Astrocyte (in vitro differentiated cells and primary cell): ENCODE data around the gene GALNT2. TPM values are rescaled to one million over a fixed set of nuclear protein-coding genes. Genes with fewer than 3 reads are reported as not detected.
A peak's percentile ranks its signal among the peaks of the same experiment; 100 is the strongest.

Source experiments
- DNase-seq: peaks from one replicate; pipeline ENCODE4 v3.0.0-alpha.2; 2010; ENCODE audit warnings: low read depth
- FAIRE-seq: peaks from 2 replicates; lab custom pipeline; 2011; peaks lifted over from hg19 to GRCh38; lab: Jason Lieb, UNC
- H2AFZ ChIP-seq: 2 replicates; pipeline ENCODE4 v1.6.0; 2012; ENCODE audit warnings: low read depth, low read length, inconsistent platforms
- H3K27ac ChIP-seq: 2 replicates; pipeline ENCODE4 v1.5.1; 2011; ENCODE audit warnings: low read depth, low read length, inconsistent platforms
- H3K27me3 ChIP-seq: 2 replicates; pipeline ENCODE4 v1.6.0; 2011; ENCODE audit warnings: low read length, inconsistent platforms; ENCODE audit not compliant: insufficient read depth
- H3K36me3 ChIP-seq: 2 replicates; pipeline ENCODE4 v1.5.1; 2011; ENCODE audit warnings: low read length, inconsistent platforms; ENCODE audit not compliant: insufficient read depth
- H3K4me1 ChIP-seq: 2 replicates; pipeline ENCODE4 v1.5.1; 2011; ENCODE audit warnings: low read length, inconsistent platforms; ENCODE audit not compliant: insufficient read depth
- H3K4me2 ChIP-seq: 2 replicates; pipeline ENCODE4 v1.6.0; 2012; ENCODE audit warnings: low read length, inconsistent platforms
- H3K4me3 ChIP-seq: 2 replicates; pipeline ENCODE4 v1.5.1; 2011; ENCODE audit warnings: low read depth, mild to moderate bottlenecking, low read length, inconsistent platforms; ENCODE audit not compliant: insufficient read depth
- H3K79me2 ChIP-seq: 2 replicates; pipeline ENCODE4 v1.6.0; 2012; ENCODE audit warnings: mild to moderate bottlenecking, low read length, inconsistent platforms; ENCODE audit not compliant: insufficient read depth
- H3K9ac ChIP-seq: 2 replicates; pipeline ENCODE4 v1.6.0; 2012; ENCODE audit warnings: mild to moderate bottlenecking, low read length, inconsistent platforms
- H3K9me3 ChIP-seq: 2 replicates; pipeline ENCODE4 v1.5.1; 2012; ENCODE audit warnings: low read depth, mild to moderate bottlenecking, low read length, inconsistent platforms; ENCODE audit not compliant: insufficient read depth
- H4K20me1 ChIP-seq: 2 replicates; pipeline ENCODE4 v1.6.0; 2012; ENCODE audit warnings: low read length, inconsistent platforms; ENCODE audit not compliant: insufficient read depth
- H3K27ac Mint-ChIP-seq: one replicate; pipeline ENCODE4 v1.8.0; 2021; ENCODE audit warnings: mild to moderate bottlenecking, mixed read lengths; ENCODE audit not compliant: unreplicated experiment
- H3K27me3 Mint-ChIP-seq: one replicate; pipeline ENCODE4 v1.8.0; 2021; ENCODE audit warnings: low read depth, mixed read lengths; ENCODE audit not compliant: unreplicated experiment
- H3K36me3 Mint-ChIP-seq: one replicate; pipeline ENCODE4 v1.8.0; 2021; ENCODE audit warnings: low read depth, mixed read lengths; ENCODE audit not compliant: unreplicated experiment
- H3K4me1 Mint-ChIP-seq: one replicate; pipeline ENCODE4 v1.8.0; 2021; ENCODE audit warnings: low read depth, mixed read lengths; ENCODE audit not compliant: unreplicated experiment
- H3K4me3 Mint-ChIP-seq: one replicate; pipeline ENCODE4 v1.8.0; 2021; ENCODE audit warnings: mild to moderate bottlenecking, moderate library complexity, mixed read lengths; ENCODE audit not compliant: unreplicated experiment
- H3K9me3 Mint-ChIP-seq: one replicate; pipeline ENCODE4 v1.8.0; 2021; ENCODE audit warnings: mild to moderate bottlenecking, mixed read lengths; ENCODE audit not compliant: unreplicated experiment
- CTCF ChIP-seq: IDR thresholded peaks from 2 replicates; pipeline ENCODE4 v1.5.1; 2011; ENCODE audit warnings: low read depth, mild to moderate bottlenecking, inconsistent platforms, low read length, moderate library complexity; ENCODE audit not compliant: insufficient read depth
- EZH2 ChIP-seq: IDR thresholded peaks from 2 replicates; pipeline ENCODE4 v1.6.1; 2012; ENCODE audit warnings: mild to moderate bottlenecking, low read length, inconsistent platforms; ENCODE audit not compliant: insufficient read depth
- total RNA-seq: library from RNA; stranded (reverse); gene quantifications from 2 replicates; pipeline ENCODE4 v1.2.1, GENCODE V29; 2021

Gene GALNT2
- total RNA-seq, 1 donor from 2014 or later = 507 TPM

- no peak for TF ChIP-seq EZH2
- no peak for TF ChIP-seq CTCF
- Histone ChIP-seq H3K36me3 (peaks cover 18% of the 10 kb centered on the region), H3K4me1 (peaks cover 9% of the 10 kb centered on the region), H3K79me2 (no peaks in the 10 kb centered on the region), H3K27ac (no peak overlapping the region), H4K20me1 (peaks cover 24% of the 10 kb centered on the region), H3K9ac (no peak overlapping the region), H3K27me3 (no peaks in the 10 kb centered on the region), H3K4me3 (no peak overlapping the region), H3K9me3 (no peaks in the 10 kb centered on the region), H3K4me2 (peak overlapping the region; percentile 2), H2AFZ (no peak overlapping the region)
- H3K4me3 Mint-ChIP-seq = no peak overlapping the region
- H3K27me3 Mint-ChIP-seq = no peaks in the 10 kb centered on the region
- peaks cover 2% of the 10 kb centered on the region for H3K4me1 Mint-ChIP-seq
- peaks cover 18% of the 10 kb centered on the region for H3K36me3 Mint-ChIP-seq
- FAIRE-seq = no peak
- no peak overlapping the region for H3K27ac Mint-ChIP-seq
- no peak for DNase-seq
- no peaks in the 10 kb centered on the region for H3K9me3 Mint-ChIP-seq
Observed at GRCh38 chr1:230270185-230270558, 203.1 kb downstream of the GALNT2 start.

- Histone ChIP-seq H3K4me1 (peaks cover 9% of the 10 kb centered on the region), H3K36me3 (peaks cover 20% of the 10 kb centered on the region), H3K9ac (no peak overlapping the region), H3K4me3 (no peak overlapping the region), H3K27me3 (no peaks in the 10 kb centered on the region), H4K20me1 (peaks cover 24% of the 10 kb centered on the region), H3K79me2 (no peaks in the 10 kb centered on the region), H3K9me3 (no peaks in the 10 kb centered on the region), H3K27ac (no peak overlapping the region), H2AFZ (no peak overlapping the region), H3K4me2 (peak overlapping the region; percentile 2)
- Mint-ChIP-seq H3K4me1 (peaks cover 2% of the 10 kb centered on the region), H3K36me3 (peaks cover 17% of the 10 kb centered on the region), H3K9me3 (no peaks in the 10 kb centered on the region), H3K27ac (no peak overlapping the region), H3K27me3 (no peaks in the 10 kb centered on the region), H3K4me3 (no peak overlapping the region)
- no peak for FAIRE-seq
- no peak for TF ChIP-seq CTCF
- TF ChIP-seq EZH2 = no peak
- peak; percentile 56 for DNase-seq
Observed at GRCh38 chr1:230270559-230271281, 203.7 kb downstream of the GALNT2 start.

GRCh38 chr1:230271300-230272035 lies 204.4 kb downstream of the GALNT2 start:
- no peaks in the 10 kb centered on the region for H3K9me3 Mint-ChIP-seq
- H3K27ac Mint-ChIP-seq = no peak overlapping the region
- no peak overlapping the region for H3K4me2 ChIP-seq
- no peaks in the 10 kb centered on the region for H3K27me3 ChIP-seq
- no peak for FAIRE-seq
- H3K27me3 Mint-ChIP-seq = no peaks in the 10 kb centered on the region
- no peaks in the 10 kb centered on the region for H3K79me2 ChIP-seq
- peaks cover 22% of the 10 kb centered on the region for H3K36me3 ChIP-seq
- TF ChIP-seq CTCF = no peak
- no peak overlapping the region for H3K9ac ChIP-seq
- peaks cover 17% of the 10 kb centered on the region for H3K36me3 Mint-ChIP-seq
- H2AFZ ChIP-seq = no peak overlapping the region
- H3K4me3 Mint-ChIP-seq = no peak overlapping the region
- DNase-seq = no peak
- no peak overlapping the region for H3K4me3 ChIP-seq
- H3K4me1 ChIP-seq = peaks cover 9% of the 10 kb centered on the region
- H3K27ac ChIP-seq = no peak overlapping the region
- peaks cover 2% of the 10 kb centered on the region for H3K4me1 Mint-ChIP-seq
- no peaks in the 10 kb centered on the region for H3K9me3 ChIP-seq
- H4K20me1 ChIP-seq = peaks cover 25% of the 10 kb centered on the region
